ENCODE measurements around the gene KIR2DL3.

Gene KIR2DL3

GRCh38 chr19:54790711-54791110 is 52.4 kb downstream of the KIR2DL3 start:
- H3K4me3 ChIP-seq (ENCODE audit: low read length), result no peak overlapping the region
- TF ChIP-seq CTCF (conservative IDR thresholded peaks at IDR 0.05; ENCODE audit: low read length), result no peak
- DNase-seq (ENCODE audit: low read depth), result no peak

GRCh38 chr19:54791476-54791875 is 53.2 kb downstream of the KIR2DL3 start:
- TF ChIP-seq CTCF (conservative IDR thresholded peaks at IDR 0.05; ENCODE audit: low read length), result no peak
- no peak for DNase-seq (ENCODE audit: low read depth)
- no peak overlapping the region for H3K4me3 ChIP-seq (ENCODE audit: low read length)

- no peak for TF ChIP-seq CTCF (conservative IDR thresholded peaks at IDR 0.05; ENCODE audit: low read length)
- DNase-seq (ENCODE audit: low read depth), result no peak
- no peak overlapping the region for H3K4me3 ChIP-seq (ENCODE audit: low read length)
Observed at GRCh38 chr19:54792814-54793213, 54.5 kb downstream of the KIR2DL3 start.

GRCh38 chr19:54795758-54796157 is 57.4 kb downstream of the KIR2DL3 start:
- TF ChIP-seq CTCF (conservative IDR thresholded peaks at IDR 0.05; ENCODE audit: low read length), result no peak
- no peak overlapping the region for H3K4me3 ChIP-seq (ENCODE audit: low read length)
- no peak for DNase-seq (ENCODE audit: low read depth)

Data from AG10803 (cell line).